ENCODE results near the gene GPR4.

GPR4 gene

DNA sequence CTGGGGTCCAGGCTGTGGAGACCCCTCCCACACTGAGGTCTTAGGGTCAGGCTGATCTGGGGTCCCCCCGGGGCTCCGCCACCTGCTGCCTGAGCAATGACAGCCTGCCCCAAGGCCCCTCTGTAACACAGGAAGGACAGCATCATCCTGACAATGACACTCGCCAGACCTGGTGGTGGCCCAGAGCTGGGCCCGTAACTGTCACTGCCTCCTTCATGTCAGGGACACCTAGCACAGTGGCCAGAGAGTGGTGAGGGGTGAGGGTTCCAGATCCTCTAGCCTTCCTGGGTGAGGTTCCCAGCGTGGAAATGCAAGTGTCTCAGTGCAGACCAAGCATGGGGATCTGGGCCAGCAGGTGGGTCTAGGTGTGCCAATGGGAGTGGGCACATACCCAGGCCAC, 45.2 kb downstream of the GPR4 start:
- no peak for DNase-seq (ENCODE audit: low read depth in 4 of 4, low spot score in 1 of 4)

DNA sequence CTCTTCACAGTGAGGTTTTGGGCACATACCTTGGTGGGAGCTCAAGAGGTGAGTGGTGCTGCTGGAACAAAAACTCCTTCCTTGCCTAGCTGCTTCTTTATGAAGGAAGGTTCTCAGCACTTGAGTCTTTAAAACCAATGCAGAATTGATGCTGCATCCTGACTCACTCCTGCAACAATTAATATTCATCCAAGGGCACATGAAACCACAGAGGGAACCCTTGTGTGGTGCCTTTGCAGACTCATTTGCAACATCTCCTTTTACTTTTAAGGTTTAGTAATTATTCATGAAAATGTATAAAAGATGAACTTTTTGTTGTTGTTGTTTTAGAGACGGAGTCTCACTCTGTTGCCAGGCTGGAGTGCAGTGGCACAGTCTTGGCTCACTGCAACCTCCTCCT, 47.5 kb downstream of the GPR4 start:
- DNase-seq (ENCODE audit: low read depth in 4 of 4, low spot score in 1 of 4) = no peak

DNA sequence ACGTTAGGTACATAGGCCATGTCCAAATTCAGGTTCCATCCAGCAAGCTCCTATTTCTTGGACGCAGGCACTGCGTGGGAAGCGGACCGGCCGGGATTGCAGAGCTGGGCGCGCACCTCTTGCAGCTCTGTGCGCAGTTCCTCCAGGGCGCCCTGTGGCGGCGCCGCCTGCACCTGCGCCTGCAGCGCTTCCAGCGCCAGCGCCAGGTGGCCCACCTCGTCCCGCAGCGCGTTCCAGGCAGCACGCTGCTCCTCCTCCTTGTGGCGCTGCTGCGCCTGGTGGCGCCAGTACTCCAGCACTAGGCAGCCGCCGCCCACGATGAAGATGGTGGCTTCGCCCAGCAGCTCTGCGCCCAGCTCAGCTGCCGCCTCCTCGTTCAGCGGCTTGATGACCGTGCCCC, 48.5 kb downstream of the GPR4 start:
- no peak for DNase-seq (ENCODE audit: low read depth in 4 of 4, low spot score in 1 of 4)

DNA sequence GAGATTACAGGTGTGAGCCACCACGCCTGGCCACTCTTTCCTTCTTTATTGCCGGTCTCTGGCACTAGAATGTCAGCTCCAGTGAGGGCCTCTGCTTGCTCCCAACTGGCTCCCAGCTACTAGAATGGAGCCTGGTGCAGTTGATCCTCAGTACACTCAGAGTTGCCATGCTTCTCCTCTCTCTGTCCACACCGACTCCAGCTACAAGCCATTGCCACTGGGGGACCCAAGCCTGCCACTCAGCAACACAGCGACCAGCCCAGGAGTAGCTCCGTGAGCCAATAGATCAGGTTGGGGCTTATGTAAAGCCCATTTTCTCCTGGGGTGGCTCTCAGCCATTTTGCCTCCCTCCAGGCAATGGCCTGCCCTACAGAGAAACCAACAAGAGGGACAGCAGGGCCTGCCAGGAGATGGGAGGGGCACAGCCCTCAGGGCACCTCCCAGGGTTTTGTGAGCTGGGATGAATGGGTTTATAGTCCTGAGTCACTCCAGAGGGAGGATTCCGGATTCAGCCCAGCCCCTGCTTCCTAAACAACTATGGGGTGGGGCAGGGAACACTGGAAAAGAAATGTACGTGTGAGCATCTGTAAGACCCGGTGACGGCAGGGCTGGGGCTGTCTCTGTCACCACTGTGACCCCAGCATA, 53.9 kb downstream of the GPR4 start:
- DNase-seq (ENCODE audit: low read depth in 4 of 4, low spot score in 1 of 4) = no peak

DNA sequence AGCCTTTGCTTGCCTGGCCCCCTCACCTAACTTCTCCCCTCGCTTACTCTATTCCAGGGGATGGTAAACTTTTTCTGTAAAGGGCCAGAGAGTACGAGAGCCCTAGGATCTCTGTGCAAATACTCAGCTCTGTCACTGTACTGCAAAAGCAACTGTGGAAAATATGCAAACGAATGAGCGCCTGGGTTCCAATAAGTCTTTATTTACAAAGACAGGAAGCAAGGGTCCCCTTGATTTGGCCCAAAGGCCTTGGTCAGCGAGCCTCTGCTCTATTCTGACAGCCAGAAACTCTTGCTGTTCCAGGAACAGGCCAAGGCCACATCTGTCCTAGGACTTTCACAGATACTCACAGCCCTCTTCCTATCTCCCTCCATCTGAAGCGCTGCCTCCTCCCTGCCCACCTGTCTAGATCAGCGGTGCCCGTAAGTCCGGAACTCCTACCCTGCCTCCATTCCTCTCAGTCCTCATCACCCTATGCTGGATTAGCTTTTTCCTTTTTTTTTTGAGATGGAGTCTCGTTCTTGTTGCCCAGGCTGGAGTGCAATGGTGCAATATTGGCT, 54.7 kb downstream of the GPR4 start:
- DNase-seq (ENCODE audit: low read depth in 4 of 4, low spot score in 1 of 4) = no peak

DNA sequence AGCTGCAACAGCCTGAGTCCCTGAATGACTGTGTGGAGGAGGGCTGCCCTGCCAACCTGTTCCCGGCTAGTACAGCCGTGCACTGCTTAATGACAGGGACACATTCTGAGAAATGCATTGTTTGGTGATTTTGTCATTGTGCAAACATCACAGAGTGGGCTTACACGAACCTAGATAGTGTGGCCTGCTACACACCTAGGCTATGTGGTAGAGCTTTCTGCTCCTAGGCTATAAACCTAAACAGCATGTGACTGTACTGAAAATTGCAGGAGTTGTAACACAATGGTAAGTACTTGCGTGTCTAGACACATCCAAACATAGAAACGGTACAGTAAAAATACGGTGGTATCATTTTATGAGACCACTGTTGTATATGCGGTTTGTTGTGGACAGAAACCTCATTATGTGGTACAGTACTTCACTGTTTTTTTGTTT, 59.8 kb downstream of the GPR4 start:
- DNase-seq (ENCODE audit: low read depth in 4 of 4, low spot score in 1 of 4) = no peak

All from stimulated activated CD4-positive, alpha-beta T cell treated with anti-CD3 and anti-CD28 coated beads, Interleukin-1b, Interleukin-23, amount 100 ng/mL, for 24 hours (primary cell).